GM12891 (cell line): Measurements from ENCODE around the gene DCTN3.
A peak's percentile ranks its signal among the peaks of the same experiment; 100 is the strongest.

Experiments
- DNase-seq: peaks from one replicate; pipeline ENCODE4 v3.0.0; 2011; ENCODE audit warnings: low spot score; ENCODE audit not compliant: insufficient read length
- FAIRE-seq: peaks from 2 replicates; lab custom pipeline; 2011; peaks lifted over from hg19 to GRCh38; lab: Jason Lieb, UNC
- PAX5 ChIP-seq: IDR thresholded peaks from 2 replicates; pipeline ENCODE4 v1.6.1; 2011; ENCODE audit warnings: low read length, moderate library complexity, mild to moderate bottlenecking; ENCODE audit not compliant: insufficient read depth, severe bottlenecking
- POLR2A ChIP-seq: IDR thresholded peaks from 2 replicates; pipeline ENCODE4 v1.6.1; 2011; ENCODE audit warnings: low read depth, low read length, control low read depth
- POLR2AphosphoS5 ChIP-seq: IDR thresholded peaks from 2 replicates; pipeline ENCODE4 v1.6.1; 2011; ENCODE audit warnings: low read depth, low read length, control low read depth
- POU2F2 ChIP-seq: IDR thresholded peaks from 2 replicates; pipeline ENCODE4 v1.6.1; 2011; ENCODE audit warnings: low read depth, mild to moderate bottlenecking, control low read depth, low read length, moderate library complexity
- SPI1 ChIP-seq: IDR thresholded peaks from 2 replicates; pipeline ENCODE4 v1.6.1; 2011; ENCODE audit warnings: low read depth, low read length, control low read depth
- TAF1 ChIP-seq: IDR thresholded peaks from 2 replicates; pipeline ENCODE4 v1.6.1; 2011; ENCODE audit warnings: low read depth, low read length, control low read depth

The DCTN3 gene

DNA sequence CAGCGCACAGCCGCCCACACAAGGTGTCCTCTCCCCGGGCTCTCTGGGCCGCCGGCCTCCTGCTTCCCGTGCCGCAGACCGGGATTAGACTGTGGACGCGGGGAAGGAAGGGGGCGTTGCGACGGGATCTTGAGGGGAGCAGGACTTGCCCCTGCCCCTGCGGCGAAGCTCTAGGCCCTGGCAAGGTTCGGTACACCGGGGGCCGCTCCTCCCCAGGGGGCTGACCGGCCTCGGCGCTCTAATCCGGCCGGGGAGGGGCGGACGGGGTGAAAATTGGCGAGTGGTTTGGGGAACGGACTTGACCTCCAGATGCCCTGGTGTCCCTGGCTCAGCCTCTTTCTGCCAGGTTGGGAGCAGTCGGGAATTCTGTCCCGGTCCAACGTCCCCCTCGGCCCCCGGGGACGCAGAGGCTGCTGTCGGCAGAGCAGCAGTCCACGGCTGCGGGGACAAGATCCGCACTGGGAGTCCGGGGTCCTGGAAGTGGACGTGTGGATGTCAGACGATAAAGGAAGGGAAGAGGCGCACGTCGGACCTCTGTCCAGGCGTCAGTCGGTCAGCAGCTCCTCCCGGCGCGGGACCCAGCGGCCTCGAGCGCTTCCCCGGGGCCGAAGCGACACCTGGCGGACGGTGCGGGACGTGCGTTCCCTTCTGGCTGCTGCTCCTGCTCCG lies 28.9 kb downstream of the DCTN3 start:
- DNase-seq, result peak; percentile 93
- FAIRE-seq, result peak; percentile 89
- TF ChIP-seq TAF1 (no peak), POLR2A (no peak), POLR2AphosphoS5 (no peak), POU2F2 (no peak), SPI1 (no peak), PAX5 (no peak)

DNA sequence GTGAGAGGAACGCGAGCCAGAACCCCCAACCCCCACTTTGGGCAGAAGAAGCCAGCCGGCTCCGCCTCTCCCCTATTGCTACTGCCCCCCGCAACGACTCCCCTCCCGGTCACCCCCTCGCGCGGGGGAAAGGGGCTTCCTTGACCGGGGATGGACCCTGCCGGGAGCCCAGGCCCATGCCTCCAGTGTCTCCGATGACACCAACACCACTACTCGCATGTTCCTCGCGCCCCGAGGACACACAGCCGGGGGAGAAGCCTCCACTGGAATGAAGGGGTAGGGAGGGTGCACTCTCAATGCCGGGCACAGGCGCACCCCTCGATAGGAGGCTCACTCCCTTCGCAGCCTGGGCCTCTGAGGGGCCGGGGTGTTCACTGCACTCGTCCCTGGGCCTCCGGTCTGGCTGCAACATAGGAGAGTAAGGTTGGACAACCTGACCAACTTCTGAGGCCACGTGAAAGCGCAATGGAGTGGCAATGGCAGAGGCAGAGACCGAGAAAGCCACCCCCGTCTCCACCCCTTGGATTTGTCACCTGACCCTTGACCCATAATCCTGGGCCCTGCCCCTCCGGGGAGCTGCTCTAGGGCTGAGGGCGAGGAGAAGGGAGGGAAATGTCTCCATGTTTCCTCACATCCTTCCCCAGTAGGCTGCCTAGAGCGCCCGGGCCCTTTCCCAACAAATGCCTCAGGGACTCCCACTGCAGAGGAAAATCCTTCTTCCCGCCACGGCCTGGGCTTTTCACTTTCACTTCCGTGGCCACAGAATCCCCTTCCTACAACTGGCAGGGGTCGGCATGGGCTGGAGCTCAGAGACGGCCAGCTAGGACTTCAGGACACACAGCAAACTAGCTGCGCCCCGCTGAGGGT lies 29.7 kb downstream of the DCTN3 start:
- TF ChIP-seq POLR2A, result no peak
- TF ChIP-seq TAF1, result no peak
- no peak for TF ChIP-seq POU2F2
- no peak for TF ChIP-seq PAX5
- TF ChIP-seq SPI1, result no peak
- no peak for DNase-seq
- FAIRE-seq, result no peak

DNA sequence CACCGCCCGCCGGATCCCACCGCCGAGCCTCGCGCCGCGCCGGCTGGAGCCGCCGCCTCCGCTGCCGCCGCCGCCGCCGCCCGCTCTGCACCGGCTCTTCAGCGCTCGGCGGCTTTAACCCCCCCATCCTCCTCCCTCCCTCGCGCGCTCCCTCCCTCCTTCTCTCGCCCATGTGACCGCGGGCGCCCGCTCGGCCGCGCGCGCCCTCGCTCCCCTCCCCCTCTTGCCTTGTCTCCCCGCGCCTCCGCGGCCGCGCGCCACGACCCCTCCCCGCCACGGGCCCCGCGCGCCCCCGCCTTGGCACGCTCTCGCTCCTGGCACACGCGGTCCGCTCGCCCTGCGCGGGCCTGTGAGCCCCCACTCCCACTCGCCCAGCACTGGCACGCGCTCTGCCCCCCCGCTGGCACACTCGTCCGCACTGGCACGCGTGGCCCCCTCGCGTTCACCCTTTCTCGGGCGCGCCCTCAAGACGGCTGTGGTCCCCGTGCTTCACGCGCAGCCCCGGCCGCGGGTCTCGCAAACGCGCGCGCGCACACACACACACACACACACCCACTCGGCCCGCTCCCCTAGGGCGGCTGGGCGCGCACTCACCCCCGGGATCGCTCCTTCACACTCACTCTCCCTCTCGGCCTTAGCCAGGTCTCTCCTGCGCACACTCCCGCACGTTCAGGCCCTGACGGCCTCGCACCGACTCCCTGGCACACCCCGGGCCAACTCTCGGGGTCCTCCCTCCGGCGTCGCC lies 30.5 kb downstream of the DCTN3 start, which contains the start of gene CNTFR:
TSS of gene CNTFR (minus strand) at position 89 of the 745 bp plus-strand sequence. CDS start 20,743 bp downstream, outside the sequence.
- FAIRE-seq, result no peak
- no peak for DNase-seq
- no peak for TF ChIP-seq SPI1
- TF ChIP-seq TAF1, result no peak
- no peak for TF ChIP-seq POU2F2
- TF ChIP-seq POLR2A, result no peak
- TF ChIP-seq POLR2AphosphoS5, result no peak
- no peak for TF ChIP-seq PAX5

DNA sequence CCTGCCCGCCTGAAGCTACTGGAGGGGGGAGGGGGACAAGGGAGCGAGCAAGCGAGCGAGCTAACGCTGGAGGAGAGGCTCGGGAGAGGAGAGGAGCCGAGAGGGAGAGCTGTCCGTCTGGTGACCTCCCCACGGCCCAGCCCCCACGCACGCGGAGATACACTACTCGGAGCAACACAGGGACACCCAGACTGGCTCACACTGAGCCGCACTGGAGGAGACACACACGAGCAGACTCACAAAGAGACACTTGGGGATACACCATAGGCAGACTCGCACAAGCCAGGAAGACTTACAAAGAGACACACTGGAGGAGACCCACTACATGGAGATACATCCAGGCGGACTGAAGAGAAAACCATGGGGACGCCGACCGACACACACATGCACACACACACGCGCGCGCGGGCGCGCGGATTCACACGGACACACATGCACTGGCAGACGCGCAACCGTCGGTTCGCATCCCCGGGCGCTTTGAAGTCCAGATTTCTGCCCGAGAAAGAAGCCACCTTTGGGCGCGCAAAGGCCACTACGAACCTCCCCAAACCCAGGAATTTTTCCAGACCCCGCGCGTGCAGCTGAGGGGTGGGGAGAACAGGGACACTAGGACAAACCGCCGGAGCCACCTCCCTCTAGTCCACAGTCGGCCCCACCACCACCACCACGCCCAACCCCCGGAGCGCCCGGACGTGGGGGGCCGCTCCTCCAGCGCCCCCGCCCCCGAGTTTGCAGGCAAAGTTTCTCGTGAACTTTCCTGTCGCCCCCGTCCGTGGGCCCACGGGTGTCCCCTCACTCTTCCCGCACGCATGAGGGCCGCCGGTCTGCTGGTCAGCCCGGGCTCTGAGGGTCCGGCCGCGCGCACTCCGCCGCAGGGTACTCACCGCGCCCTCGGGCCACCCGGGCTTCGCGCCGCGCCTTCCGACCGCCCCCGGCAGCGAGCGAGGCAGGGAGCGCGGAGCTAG lies 31.3 kb downstream of the DCTN3 start:
- TF ChIP-seq POLR2AphosphoS5 (no peak), POU2F2 (no peak), PAX5 (no peak), POLR2A (no peak), TAF1 (no peak), SPI1 (no peak)
- DNase-seq (no peak), FAIRE-seq (no peak)

DNA sequence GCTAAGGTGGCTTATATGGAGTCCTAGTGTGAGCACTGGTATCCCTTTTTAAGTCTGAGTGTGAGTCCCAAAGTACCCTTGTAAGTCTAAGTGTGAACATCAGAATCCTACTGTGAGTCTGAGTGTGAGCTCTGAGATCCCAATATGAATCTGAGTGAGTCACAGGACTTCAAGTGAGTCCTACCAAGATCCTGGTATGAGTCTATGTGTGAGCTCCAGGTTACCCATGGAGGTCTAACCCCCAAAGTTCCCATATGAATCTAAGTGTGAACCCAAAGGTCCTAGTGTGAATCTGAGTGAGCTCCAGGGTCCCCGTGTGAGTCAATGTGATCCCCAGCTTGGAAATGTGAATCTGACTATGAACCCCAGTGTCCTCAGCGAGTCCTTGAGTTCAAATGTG lies 33.0 kb downstream of the DCTN3 start:
- DNase-seq (no peak), FAIRE-seq (no peak)
- TF ChIP-seq SPI1 (no peak), PAX5 (no peak), POLR2AphosphoS5 (no peak), POU2F2 (no peak), TAF1 (no peak), POLR2A (no peak)

DNA sequence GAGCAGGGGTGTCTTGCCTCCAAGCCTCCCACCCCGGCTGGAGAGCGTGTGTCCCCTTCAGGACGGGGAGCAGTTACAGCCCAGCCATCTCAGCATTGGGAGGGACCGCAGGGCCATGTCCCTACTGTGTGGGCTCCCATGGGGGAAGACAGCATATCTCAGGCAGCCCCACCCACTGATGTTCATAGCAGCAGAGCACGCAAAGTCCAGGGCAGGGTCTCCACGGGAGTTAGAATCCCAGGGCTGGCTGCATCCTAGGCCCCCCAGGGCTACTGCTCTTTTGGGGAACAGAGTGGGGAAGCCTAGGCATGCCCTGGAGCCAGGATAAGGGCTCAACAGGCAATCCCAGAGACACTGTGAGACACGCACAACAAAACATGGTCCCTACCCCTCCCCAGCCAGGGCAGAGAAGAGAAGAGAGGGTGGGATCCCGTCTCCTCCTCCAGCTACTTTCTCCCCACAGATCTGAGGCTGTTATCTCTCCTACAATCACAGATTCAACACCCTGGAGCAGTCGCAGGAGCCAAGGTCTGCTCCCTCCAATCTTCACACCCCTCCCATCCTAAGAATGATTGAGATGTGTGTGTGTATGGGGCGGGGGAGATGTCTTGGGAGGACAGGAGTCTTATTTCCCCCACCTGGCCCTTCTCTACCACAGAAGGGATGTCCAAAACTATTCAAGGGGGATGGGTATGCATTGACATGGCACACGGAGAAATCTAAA lies 34.2 kb downstream of the DCTN3 start:
- TF ChIP-seq SPI1, result no peak
- TF ChIP-seq POLR2AphosphoS5, result no peak
- TF ChIP-seq PAX5, result no peak
- TF ChIP-seq POLR2A, result no peak
- no peak for TF ChIP-seq TAF1
- no peak for TF ChIP-seq POU2F2
- FAIRE-seq (no peak), DNase-seq (no peak)

DNA sequence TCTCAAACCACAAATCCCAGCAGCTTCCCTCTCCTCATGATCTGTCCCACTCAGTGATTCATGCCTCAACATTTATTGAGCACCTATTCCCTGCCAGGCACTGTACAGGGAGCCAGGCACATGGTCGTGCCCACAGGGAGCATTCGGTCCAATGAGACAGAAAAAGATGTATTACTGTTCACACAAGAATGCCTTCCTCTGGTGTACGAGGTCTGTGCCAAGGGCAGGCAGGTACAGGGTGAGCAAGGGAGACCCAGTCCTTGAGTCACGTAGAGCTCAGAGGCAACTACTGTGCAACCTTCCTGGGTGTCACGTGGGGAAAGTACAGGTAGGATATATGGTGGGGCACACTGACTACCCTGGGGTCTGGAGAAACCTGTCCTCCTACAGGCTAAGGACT lies 35.3 kb downstream of the DCTN3 start:
- DNase-seq (no peak), FAIRE-seq (no peak)
- no peak for TF ChIP-seq POLR2AphosphoS5
- TF ChIP-seq POLR2A, result no peak
- TF ChIP-seq SPI1, result no peak
- no peak for TF ChIP-seq PAX5
- TF ChIP-seq POU2F2, result no peak
- TF ChIP-seq TAF1, result no peak

DNA sequence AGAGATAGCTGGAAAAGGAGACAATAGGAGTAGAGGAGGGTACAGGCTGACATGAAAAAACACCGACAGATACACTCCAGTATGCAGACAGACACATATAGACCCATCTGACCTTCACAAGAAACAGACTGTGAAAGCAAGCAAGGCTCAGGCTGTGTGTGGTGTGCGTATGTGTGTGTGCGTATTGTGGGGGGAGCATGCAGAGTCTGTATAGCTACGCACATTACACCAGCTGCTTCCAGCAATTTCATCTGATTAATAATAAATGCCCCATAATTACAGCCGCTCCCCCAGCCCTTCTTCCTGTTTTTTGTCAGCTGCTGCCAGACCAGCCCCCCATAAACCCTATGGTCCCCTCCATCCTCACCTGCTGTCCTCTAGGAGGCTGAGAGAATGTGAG lies 37.5 kb downstream of the DCTN3 start:
- TF ChIP-seq POLR2A (no peak), PAX5 (no peak), POLR2AphosphoS5 (no peak), TAF1 (no peak), POU2F2 (no peak), SPI1 (no peak)
- no peak for DNase-seq
- no peak for FAIRE-seq
